Transverse colon (tissue), 4 donors: Measurements from ENCODE around the gene SAMD14. TPM values are rescaled to one million over a fixed set of nuclear protein-coding genes. Genes with fewer than 3 reads are reported as not detected.

Experiments
- DNase-seq: peaks from one replicate; pipeline ENCODE4 v3.0.0-alpha.2; 2019
- H3K27ac ChIP-seq, 4 donors: fragments of 200-600 bp; sonication (generic); 2 replicates each; pipeline ENCODE4 v1.5.1; 2016 to 2018; ENCODE audit warnings: inconsistent platforms in 4 of 4
- H3K27me3 ChIP-seq: fragments of 200-600 bp; sonication (generic); 2 replicates; pipeline ENCODE4 v1.5.1; 2017; ENCODE audit warnings: inconsistent platforms
- H3K36me3 ChIP-seq, 4 donors: fragments of 200-600 bp; sonication (generic); 2 replicates each; pipeline ENCODE4 v1.5.1; 2017 to 2019; ENCODE audit warnings: inconsistent platforms in 4 of 4
- H3K4me1 ChIP-seq, 4 donors: fragments of 200-600 bp; sonication (generic); 2 replicates each; pipeline ENCODE4 v1.5.1; 2017 to 2020; ENCODE audit warnings: inconsistent platforms in 4 of 4
- H3K4me3 ChIP-seq, 4 donors: fragments of 200-600 bp; sonication (generic); 1 replicate in 1 of 4; 2 replicates in 3 of 4; pipeline versions ENCODE4 v1.5.1 to v1.6.1; 2017 to 2019; ENCODE audit warnings: inconsistent platforms in 4 of 4
- H3K9me3 ChIP-seq, 2 donors: fragments of 200-600 bp; sonication (generic); 2 replicates each; pipeline ENCODE4 v1.5.1; 2017 to 2019; ENCODE audit warnings: inconsistent platforms in 2 of 2
- CTCF ChIP-seq, 5 experiments: fragments of 200-600 bp in 3 of 5; fragments of 450-650 bp in 2 of 5; sonication (generic) in 3 of 5; IDR thresholded peaks; 1 replicate in 2 of 5; 2 replicates in 3 of 5; pipeline ENCODE4 v1.5.1; 2016 to 2017; ENCODE audit warnings: antibody characterized with exemption in 5 of 5, inconsistent platforms in 3 of 5, mild to moderate bottlenecking in 2 of 5, moderate library complexity in 1 of 5
- EP300 ChIP-seq: sonication (generic); formaldehyde crosslinking; IDR thresholded peaks from one replicate; pipeline ENCODE4 v1.6.1; 2017; ENCODE audit warnings: antibody characterized with exemption, low read depth
- POLR2A ChIP-seq: fragments of 450-650 bp; IDR thresholded peaks from one replicate; pipeline ENCODE4 v1.6.1; 2016; ENCODE audit warnings: antibody characterized with exemption, mild to moderate bottlenecking, moderate library complexity
- POLR2AphosphoS5 ChIP-seq, 3 donors: sonication (generic); formaldehyde crosslinking; IDR thresholded peaks; one replicate each; pipeline ENCODE4 v1.6.1; 2016; ENCODE audit warnings: antibody characterized with exemption in 3 of 3
- WGBS, 2 donors: methylation state at CpG; one replicate each; pipeline ENCODE4 v1.1.5; 2018; ENCODE audit warnings: low coverage in 1 of 2; 5-methylcytosine and 5-hydroxymethylcytosine counted together
- in situ Hi-C, 4 donors: fragments of 200-750 bp; cut with MboI; loops; one replicate each; pipeline versions ENCODE4 v1.15.0 to v1.15.1; 2017; ENCODE audit warnings: low sequenced_read_pairs in 3 of 4, low pct_ligation_motif_present in 1 of 4, low pct_unique_long_range_greater_than_20kb in 1 of 4
- intact Hi-C: fragments of 100-400 bp; cut with DNase I; formaldehyde crosslinking; loops from one replicate; pipeline ENCODE4 v1.15.1; 2023; ENCODE audit warnings: low total_unique reads
- total RNA-seq, 4 donors: library from RNA; depleted of rRNA; stranded (reverse); fragments of >200 nt; gene quantifications; one replicate each; pipeline ENCODE4 v1.1.0, GENCODE V29; 2016

Gene SAMD14
- total RNA-seq, 4 donors from 2014 or later: 0.14 to 1.8 (median 0.32) TPM; not detected in 1

GRCh38 chr17:50139950-50140885 lies 10.3 kb upstream of the SAMD14 start:
- 45% methylated on average over 19 of the region's 19 CpGs; no CpG with 5 or more reads in 1 of the 2 donors for WGBS, 2 donors
- intact Hi-C loops (no loop called here), in situ Hi-C loops (no loop called here)
- peak; percentile 85 for DNase-seq
- H3K4me1 ChIP-seq: peaks cover 0 to 11% (median 5%) of the 10 kb centered on the region in 4 donors
- no peak overlapping the region for H3K4me3 ChIP-seq
- TF ChIP-seq EP300 (no peak), CTCF (IDR thresholded peaks at IDR 0.05) (peak; percentile 95 to 96 (median 95))
- no peaks in the 10 kb centered on the region for H3K27me3 ChIP-seq
- peak overlapping the region in 3 of 4 donors; percentile 25 to 53 (median 44) for H3K27ac ChIP-seq
- peaks cover 0 to 48% (median 11%) of the 10 kb centered on the region in 4 donors for H3K36me3 ChIP-seq
- no peaks in the 10 kb centered on the region for H3K9me3 ChIP-seq

GRCh38 chr17:50139185-50139783 lies 9.3 kb upstream of the SAMD14 start:
- intact Hi-C loops: no loop called here
- in situ Hi-C loops: no loop called here
- WGBS, 2 donors: 86% methylated on average over 15 of the region's 15 CpGs; no CpG with 5 or more reads in 1 of the 2 donors
- Histone ChIP-seq H3K27me3 (no peaks in the 10 kb centered on the region), H3K27ac (no peak overlapping the region), H3K4me3 (no peak overlapping the region), H3K36me3 (peaks cover 0 to 47% (median 11%) of the 10 kb centered on the region in 4 donors), H3K4me1 (peaks cover 0 to 10% (median 2%) of the 10 kb centered on the region in 4 donors), H3K9me3 (no peaks in the 10 kb centered on the region)
- no peak for TF ChIP-seq EP300
- TF ChIP-seq POLR2A: no peak
- TF ChIP-seq CTCF (IDR thresholded peaks at IDR 0.05): no peak
- TF ChIP-seq POLR2AphosphoS5 (IDR thresholded peaks at IDR 0.05): no peak
- DNase-seq: no peak

- Histone ChIP-seq H3K4me1 (peaks cover 0 to 21% (median 10%) of the 10 kb centered on the region in 4 donors), H3K36me3 (peaks cover 0 to 47% (median 11%) of the 10 kb centered on the region in 4 donors), H3K27ac (no peak overlapping the region), H3K9me3 (no peaks in the 10 kb centered on the region), H3K4me3 (no peak overlapping the region), H3K27me3 (no peaks in the 10 kb centered on the region)
- no peak for TF ChIP-seq CTCF (IDR thresholded peaks at IDR 0.05)
- TF ChIP-seq POLR2AphosphoS5 (IDR thresholded peaks at IDR 0.05): no peak
- TF ChIP-seq EP300: no peak
- no peak for TF ChIP-seq POLR2A
- intact Hi-C loops (no loop called here), in situ Hi-C loops (no loop called here)
- no peak for DNase-seq
- WGBS, 2 donors: 86% methylated on average over 4 of the region's 4 CpGs; no CpG with 5 or more reads in 1 of the 2 donors
These were observed 7.1 kb upstream of the SAMD14 start for GRCh38 chr17:50137042-50137441.

- no peak for TF ChIP-seq POLR2AphosphoS5 (IDR thresholded peaks at IDR 0.05)
- TF ChIP-seq CTCF (IDR thresholded peaks at IDR 0.05): no peak
- TF ChIP-seq EP300: no peak
- no peak for TF ChIP-seq POLR2A
- intact Hi-C loops (no loop called here), in situ Hi-C loops (no loop called here)
- H3K4me3 ChIP-seq: no peak overlapping the region
- no peaks in the 10 kb centered on the region for H3K9me3 ChIP-seq
- no peak for DNase-seq
- no peak overlapping the region for H3K27ac ChIP-seq
- H3K4me1 ChIP-seq: peaks cover 0 to 21% (median 10%) of the 10 kb centered on the region in 4 donors
- peaks cover 0 to 46% (median 11%) of the 10 kb centered on the region in 4 donors for H3K36me3 ChIP-seq
- 86 to 94% methylated on average over 1 to 11 of the region's 11 CpGs for WGBS, 2 donors
- H3K27me3 ChIP-seq: no peaks in the 10 kb centered on the region
These were observed 6.2 kb upstream of the SAMD14 start for GRCh38 chr17:50136096-50136687.
